PFSK-1 (cell line): ENCODE measurements around the gene LRRC27.

Experiments
- FOXP2 ChIP-seq: optimal IDR thresholded peaks from 2 replicates; pipeline ENCODE3; 2011; ENCODE audit warnings: borderline replicate concordance, control low read depth, inconsistent platforms; ENCODE audit not compliant: insufficient read depth; ENCODE audit errors: extremely low read length, extremely low read depth
- POLR2AphosphoS5 ChIP-seq: IDR thresholded peaks from 2 replicates; pipeline ENCODE4 v1.6.1; 2012; ENCODE audit warnings: low read depth, mild to moderate bottlenecking, control low read depth, low read length, moderate library complexity
- REST ChIP-seq, 2 experiments: IDR thresholded peaks; 2 replicates each; pipeline versions ENCODE4 v1.6.1 to v1.8.0; 2011 to 2012; ENCODE audit warnings: low read depth in 2 of 2, low read length in 2 of 2, control low read depth in 1 of 2, inconsistent platforms in 1 of 2, mild to moderate bottlenecking in 1 of 2, moderate library complexity in 1 of 2; ENCODE audit not compliant: insufficient read depth in 1 of 2
- SIN3A ChIP-seq: IDR thresholded peaks from 2 replicates; pipeline ENCODE4 v1.6.1; 2012; ENCODE audit warnings: mild to moderate bottlenecking, low read length, moderate library complexity, borderline replicate concordance; ENCODE audit not compliant: insufficient read depth
- TAF1 ChIP-seq: IDR thresholded peaks from 2 replicates; pipeline ENCODE4 v1.6.1; 2012; ENCODE audit warnings: low read length, control low read depth, borderline replicate concordance; ENCODE audit not compliant: insufficient read depth

GRCh38 chr10:132387764-132388210 lies 55.8 kb downstream of the LRRC27 start:
- TF ChIP-seq TAF1 = no peak
- TF ChIP-seq POLR2AphosphoS5 = no peak
- TF ChIP-seq SIN3A = no peak
- peak; percentile 70 for TF ChIP-seq FOXP2
- TF ChIP-seq REST (IDR thresholded peaks at IDR 0.05; ENCODE audit: insufficient read depth in 1 of 2, low read depth in 2 of 2, low read length in 2 of 2) = no peak
